Peyer's patch (tissue), 4 donors: ENCODE results near the gene CWC27.

ENCODE experiments used
- POLR2A ChIP-seq, 2 donors: fragments of 450-650 bp; IDR thresholded peaks; one replicate each; pipeline ENCODE4 v1.5.1; 2017; ENCODE audit warnings: antibody characterized with exemption in 2 of 2, mild to moderate bottlenecking in 2 of 2, moderate library complexity in 2 of 2
- TF ChIP-seq, protein P1 (sequence below), 6 experiments: fragments of 450-650 bp in 4 of 6; fragments of 200-600 bp in 2 of 6; sonication (generic) in 1 of 6; IDR thresholded peaks; one replicate each; pipeline ENCODE4 v1.5.1; 2017 to 2019; ENCODE audit warnings: antibody characterized with exemption in 6 of 6, mild to moderate bottlenecking in 3 of 6, moderate library complexity in 1 of 6

DNA sequence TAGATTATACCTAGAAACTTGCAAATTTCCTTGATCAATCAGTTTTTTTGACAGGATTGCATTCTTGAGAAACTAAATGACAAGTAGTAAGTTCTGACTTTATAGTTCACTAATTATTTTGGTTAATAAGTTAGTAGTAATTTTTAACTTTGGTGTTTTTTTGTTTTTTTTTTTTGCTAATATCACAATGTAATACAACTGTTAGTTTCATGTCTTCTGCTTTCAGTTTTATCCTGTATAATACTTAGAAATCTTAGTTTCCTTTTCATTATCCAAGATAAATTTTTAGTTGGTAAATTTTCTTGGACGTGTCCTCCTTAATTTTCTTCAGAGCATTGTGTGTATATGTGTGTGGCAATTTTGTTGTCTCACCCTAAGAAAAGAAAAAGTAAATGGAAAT lies 57.8 kb downstream of the CWC27 start:
- TF ChIP-seq, protein P1, sequence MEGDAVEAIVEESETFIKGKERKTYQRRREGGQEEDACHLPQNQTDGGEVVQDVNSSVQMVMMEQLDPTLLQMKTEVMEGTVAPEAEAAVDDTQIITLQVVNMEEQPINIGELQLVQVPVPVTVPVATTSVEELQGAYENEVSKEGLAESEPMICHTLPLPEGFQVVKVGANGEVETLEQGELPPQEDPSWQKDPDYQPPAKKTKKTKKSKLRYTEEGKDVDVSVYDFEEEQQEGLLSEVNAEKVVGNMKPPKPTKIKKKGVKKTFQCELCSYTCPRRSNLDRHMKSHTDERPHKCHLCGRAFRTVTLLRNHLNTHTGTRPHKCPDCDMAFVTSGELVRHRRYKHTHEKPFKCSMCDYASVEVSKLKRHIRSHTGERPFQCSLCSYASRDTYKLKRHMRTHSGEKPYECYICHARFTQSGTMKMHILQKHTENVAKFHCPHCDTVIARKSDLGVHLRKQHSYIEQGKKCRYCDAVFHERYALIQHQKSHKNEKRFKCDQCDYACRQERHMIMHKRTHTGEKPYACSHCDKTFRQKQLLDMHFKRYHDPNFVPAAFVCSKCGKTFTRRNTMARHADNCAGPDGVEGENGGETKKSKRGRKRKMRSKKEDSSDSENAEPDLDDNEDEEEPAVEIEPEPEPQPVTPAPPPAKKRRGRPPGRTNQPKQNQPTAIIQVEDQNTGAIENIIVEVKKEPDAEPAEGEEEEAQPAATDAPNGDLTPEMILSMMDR (IDR thresholded peaks at IDR 0.05): no peak
- no peak for TF ChIP-seq POLR2A (IDR thresholded peaks at IDR 0.05)
